MCF 10A (cell line): Measurements from ENCODE around the gene KNDC1. TPM values are rescaled to one million over a fixed set of nuclear protein-coding genes. Genes with fewer than 3 reads are reported as not detected.

Experiments used
- BruUV-seq: library from RNA; stranded (reverse); fragments of 400-500 nt; replicated peaks from 2 replicates; lab custom pipeline; 2021; lab: Mats Ljungman, UMichigan
- CTCF ChIA-PET: fragments of 300-600 bp; sonication (Branson Sonifier 250); formaldehyde crosslinking; extraction: SDS; loops from one replicate; lab custom pipeline; 2021; ENCODE audit warnings: antibody characterized with exemption, inconsistent platforms; lab: Yijun Ruan, JAX
- POLR2A ChIA-PET: fragments of 300-600, 350-650 bp; sonication (Branson Sonifier 250); formaldehyde crosslinking; extraction: SDS; loops from one replicate; lab custom pipeline; 2020; ENCODE audit warnings: antibody characterized with exemption, inconsistent platforms; lab: Yijun Ruan, JAX
- DNase-seq: peaks from one replicate; pipeline ENCODE4 v3.0.0-alpha.2; 2018; ENCODE audit not compliant: unreplicated experiment
- H3K27ac Mint-ChIP-seq: one replicate; pipeline ENCODE4 v1.8.0; 2022; ENCODE audit warnings: mild to moderate bottlenecking, low read depth, mixed read lengths; ENCODE audit not compliant: unreplicated experiment
- H3K27me3 Mint-ChIP-seq: one replicate; pipeline ENCODE4 v1.8.0; 2022; ENCODE audit warnings: mixed read lengths; ENCODE audit not compliant: insufficient read depth, unreplicated experiment
- H3K36me3 Mint-ChIP-seq: one replicate; pipeline ENCODE4 v1.8.0; 2022; ENCODE audit warnings: mild to moderate bottlenecking, moderate library complexity, mixed read lengths; ENCODE audit not compliant: insufficient read depth, unreplicated experiment
- H3K4me1 Mint-ChIP-seq: one replicate; pipeline ENCODE4 v1.8.0; 2022; ENCODE audit warnings: mixed read lengths; ENCODE audit not compliant: insufficient read depth, unreplicated experiment
- H3K4me3 Mint-ChIP-seq: one replicate; pipeline ENCODE4 v1.8.0; 2022; ENCODE audit warnings: mild to moderate bottlenecking, moderate library complexity, mixed read lengths; ENCODE audit not compliant: unreplicated experiment
- H3K9me3 Mint-ChIP-seq: one replicate; pipeline ENCODE4 v1.8.0; 2022; ENCODE audit warnings: mixed read lengths; ENCODE audit not compliant: unreplicated experiment
- intact Hi-C: fragments of 100-400 bp; cut with micrococcal nuclease; formaldehyde crosslinking; loops from 2 replicates; pipeline ENCODE4 v1.14.1; 2022
- total RNA-seq: library from RNA; stranded (reverse); gene quantifications from 2 replicates; pipeline ENCODE4 v1.2.3, GENCODE V29; 2022
- TF ChIP-seq, protein P1 (sequence below): fragments of 200-600 bp; IDR thresholded peaks from one replicate; pipeline ENCODE4 v1.8.0; 2022; ENCODE audit warnings: antibody characterized with exemption, mild to moderate bottlenecking; ENCODE audit not compliant: unreplicated experiment

Gene KNDC1
- total RNA-seq, 1 experiment from 2014 or later = 2.1 TPM

DNA sequence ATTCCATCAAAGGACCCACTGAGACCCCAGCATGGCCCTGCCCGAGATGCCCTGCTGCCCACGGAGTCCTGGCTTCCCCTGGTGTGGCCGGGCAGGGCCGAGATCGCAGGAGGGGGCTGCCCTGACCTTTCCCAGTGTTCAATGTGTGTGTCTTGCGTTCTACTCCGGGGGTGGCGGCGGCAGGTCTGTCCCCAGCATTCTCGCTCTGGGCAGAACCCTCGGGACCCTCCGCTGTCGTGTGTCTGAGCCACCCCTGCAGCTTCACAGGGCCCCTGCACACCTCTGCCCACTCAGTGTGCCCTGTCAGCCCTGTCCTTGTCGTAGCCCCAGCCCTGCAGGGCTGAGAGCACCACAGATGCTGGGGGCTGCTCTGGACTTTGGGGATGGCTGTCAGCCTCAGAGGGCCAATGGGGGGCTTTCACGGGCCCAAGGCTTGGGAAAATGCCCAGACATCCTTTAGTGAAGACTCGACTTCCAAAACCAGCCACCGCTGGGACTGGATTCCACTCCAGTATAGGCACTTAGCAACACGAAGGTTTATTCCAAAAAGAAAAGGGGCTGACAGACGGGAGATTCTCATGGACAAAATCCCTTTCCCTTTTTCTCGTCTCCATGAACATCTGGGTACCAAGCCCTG is 30.0 kb upstream of the KNDC1 start:
- Mint-ChIP-seq H3K27me3 (no peaks in the 10 kb centered on the region), H3K4me3 (no peak overlapping the region), H3K36me3 (no peaks in the 10 kb centered on the region), H3K27ac (no peak overlapping the region), H3K9me3 (peaks cover 3% of the 10 kb centered on the region), H3K4me1 (no peaks in the 10 kb centered on the region)
- no TSS peak for BruUV-seq
- TF ChIP-seq, protein P1, sequence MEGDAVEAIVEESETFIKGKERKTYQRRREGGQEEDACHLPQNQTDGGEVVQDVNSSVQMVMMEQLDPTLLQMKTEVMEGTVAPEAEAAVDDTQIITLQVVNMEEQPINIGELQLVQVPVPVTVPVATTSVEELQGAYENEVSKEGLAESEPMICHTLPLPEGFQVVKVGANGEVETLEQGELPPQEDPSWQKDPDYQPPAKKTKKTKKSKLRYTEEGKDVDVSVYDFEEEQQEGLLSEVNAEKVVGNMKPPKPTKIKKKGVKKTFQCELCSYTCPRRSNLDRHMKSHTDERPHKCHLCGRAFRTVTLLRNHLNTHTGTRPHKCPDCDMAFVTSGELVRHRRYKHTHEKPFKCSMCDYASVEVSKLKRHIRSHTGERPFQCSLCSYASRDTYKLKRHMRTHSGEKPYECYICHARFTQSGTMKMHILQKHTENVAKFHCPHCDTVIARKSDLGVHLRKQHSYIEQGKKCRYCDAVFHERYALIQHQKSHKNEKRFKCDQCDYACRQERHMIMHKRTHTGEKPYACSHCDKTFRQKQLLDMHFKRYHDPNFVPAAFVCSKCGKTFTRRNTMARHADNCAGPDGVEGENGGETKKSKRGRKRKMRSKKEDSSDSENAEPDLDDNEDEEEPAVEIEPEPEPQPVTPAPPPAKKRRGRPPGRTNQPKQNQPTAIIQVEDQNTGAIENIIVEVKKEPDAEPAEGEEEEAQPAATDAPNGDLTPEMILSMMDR = no peak
- POLR2A ChIA-PET = no interaction called here
- CTCF ChIA-PET = no interaction called here
- no peak for DNase-seq
- intact Hi-C loops = no loop called here

DNA sequence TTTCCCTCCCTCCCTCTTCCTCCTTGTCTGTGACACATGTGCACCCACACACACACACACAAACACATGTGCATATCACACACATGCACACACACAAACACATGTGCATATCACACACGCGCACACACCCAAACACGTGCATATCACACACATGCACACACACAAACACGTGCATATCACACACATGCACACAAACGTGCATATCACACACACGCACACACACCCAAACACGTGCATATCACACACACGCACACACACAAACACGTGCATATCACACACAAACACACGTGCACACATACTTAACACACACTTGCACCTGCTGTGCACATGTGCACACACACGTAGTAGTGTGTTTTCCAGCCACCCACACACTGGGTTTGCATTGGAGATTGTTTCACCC is 29.4 kb upstream of the KNDC1 start:
- CTCF ChIA-PET = no interaction called here
- H3K36me3 Mint-ChIP-seq = no peaks in the 10 kb centered on the region
- H3K4me1 Mint-ChIP-seq = no peaks in the 10 kb centered on the region
- TF ChIP-seq, protein P1 = no peak
- H3K4me3 Mint-ChIP-seq = no peak overlapping the region
- POLR2A ChIA-PET = no interaction called here
- no peak overlapping the region for H3K27ac Mint-ChIP-seq
- BruUV-seq = no TSS peak
- intact Hi-C loops = no loop called here
- H3K27me3 Mint-ChIP-seq = no peaks in the 10 kb centered on the region
- no peak for DNase-seq
- H3K9me3 Mint-ChIP-seq = no peaks in the 10 kb centered on the region

DNA sequence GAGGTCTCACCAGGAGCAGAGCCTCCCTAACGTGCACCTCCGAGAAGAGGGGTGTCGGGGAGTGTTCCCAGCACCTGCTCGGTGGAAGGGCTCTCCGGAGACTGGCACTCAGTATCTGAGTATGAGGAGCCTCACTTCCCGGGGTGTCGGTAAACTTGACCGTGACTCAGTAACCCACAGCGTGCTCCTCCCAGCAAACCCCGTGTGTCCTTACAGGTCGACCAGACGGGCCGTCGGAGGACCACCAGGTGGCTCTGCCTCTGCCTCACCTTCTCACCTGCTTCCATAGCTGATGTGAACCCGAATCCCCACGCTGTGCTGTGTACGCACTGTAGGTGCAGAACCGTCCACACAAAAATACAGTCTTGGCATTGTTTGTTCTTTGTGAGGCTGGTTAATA is 29.0 kb upstream of the KNDC1 start:
- Mint-ChIP-seq H3K27me3 (no peaks in the 10 kb centered on the region), H3K4me1 (no peaks in the 10 kb centered on the region), H3K4me3 (no peak overlapping the region), H3K36me3 (no peaks in the 10 kb centered on the region), H3K27ac (no peak overlapping the region), H3K9me3 (no peaks in the 10 kb centered on the region)
- no peak for DNase-seq
- ChIA-PET CTCF (no interaction called here), POLR2A (no interaction called here)
- intact Hi-C loops = no loop called here
- TF ChIP-seq, protein P1 = no peak
- BruUV-seq = no TSS peak

DNA sequence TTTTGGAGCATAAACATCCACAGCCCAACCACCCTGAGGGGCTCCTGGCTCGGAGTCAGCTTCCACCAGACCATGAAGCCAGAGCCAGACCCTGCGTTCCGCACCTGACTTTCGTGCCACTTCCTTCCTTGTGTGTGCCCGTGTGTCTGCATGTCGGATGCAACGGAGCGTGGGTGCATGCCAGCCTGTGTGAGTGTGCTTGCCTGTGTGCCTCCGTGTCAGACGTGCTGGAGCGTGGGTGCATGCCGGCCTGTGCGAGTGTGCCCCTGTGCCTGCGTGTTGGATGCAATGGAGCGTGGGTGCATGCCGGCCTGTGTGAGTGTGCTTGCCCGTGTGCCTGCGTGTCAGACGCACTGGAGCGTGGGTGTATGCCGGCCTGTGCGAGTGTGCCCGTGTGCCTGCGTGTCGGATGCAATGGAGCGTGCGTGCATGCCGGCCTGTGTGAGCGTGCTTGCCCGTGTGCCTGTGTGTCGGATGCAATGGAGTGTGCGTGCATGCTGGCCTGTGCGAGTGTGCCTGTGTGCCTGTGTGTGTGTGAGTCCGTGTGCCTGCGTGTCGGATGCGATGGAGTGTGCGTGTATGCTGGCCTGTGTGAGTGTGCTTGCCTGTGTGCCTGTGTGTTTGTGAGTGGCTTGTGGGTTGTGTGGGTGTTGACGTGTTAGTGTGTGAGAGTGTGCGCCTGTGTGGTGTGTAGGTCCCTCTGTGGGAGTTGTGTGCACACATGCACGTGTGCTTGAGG is 28.1 kb upstream of the KNDC1 start:
- no peaks in the 10 kb centered on the region for H3K9me3 Mint-ChIP-seq
- H3K4me3 Mint-ChIP-seq = no peak overlapping the region
- TF ChIP-seq, protein P1 = no peak
- H3K27ac Mint-ChIP-seq = no peak overlapping the region
- DNase-seq = no peak
- ChIA-PET CTCF (no interaction called here), POLR2A (interaction anchor here (0.6 kb wide), 1 partner anchor 137 kb away, joined by 3 read pairs; no protein-coding TSS in a partner anchor)
- H3K36me3 Mint-ChIP-seq = no peaks in the 10 kb centered on the region
- no peaks in the 10 kb centered on the region for H3K4me1 Mint-ChIP-seq
- no TSS peak for BruUV-seq
- intact Hi-C loops = no loop called here
- H3K27me3 Mint-ChIP-seq = no peaks in the 10 kb centered on the region
